ENCODE results near the gene ZNF268.

ZNF268 gene

DNA sequence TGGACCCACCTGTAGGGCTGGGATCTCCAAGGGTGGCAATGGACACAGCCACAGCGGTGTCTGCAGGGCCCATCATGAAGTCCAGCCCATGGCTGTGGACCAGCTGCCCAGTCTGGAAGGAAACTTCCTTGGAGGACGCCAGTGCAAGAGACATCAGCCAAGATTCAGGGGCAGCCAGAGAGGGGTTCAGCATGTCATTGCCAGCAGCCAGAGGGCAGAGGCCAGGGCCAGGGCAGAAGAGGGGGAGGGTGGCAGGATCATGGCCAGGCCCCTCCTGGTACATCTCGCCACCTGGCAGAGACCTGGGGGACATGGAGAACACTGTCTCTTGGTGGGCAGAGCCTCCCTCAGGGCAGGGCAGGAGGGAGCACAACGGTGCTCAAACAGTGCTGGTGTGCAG, 44.2 kb downstream of the ZNF268 start:
- H3K4me3 ChIP-seq (ENCODE audit: low read length), result no peak overlapping the region
- no peak for TF ChIP-seq CTCF (conservative IDR thresholded peaks at IDR 0.05; ENCODE audit: low read depth, low read length)
- no peak for DNase-seq (ENCODE audit: low read depth)

DNA sequence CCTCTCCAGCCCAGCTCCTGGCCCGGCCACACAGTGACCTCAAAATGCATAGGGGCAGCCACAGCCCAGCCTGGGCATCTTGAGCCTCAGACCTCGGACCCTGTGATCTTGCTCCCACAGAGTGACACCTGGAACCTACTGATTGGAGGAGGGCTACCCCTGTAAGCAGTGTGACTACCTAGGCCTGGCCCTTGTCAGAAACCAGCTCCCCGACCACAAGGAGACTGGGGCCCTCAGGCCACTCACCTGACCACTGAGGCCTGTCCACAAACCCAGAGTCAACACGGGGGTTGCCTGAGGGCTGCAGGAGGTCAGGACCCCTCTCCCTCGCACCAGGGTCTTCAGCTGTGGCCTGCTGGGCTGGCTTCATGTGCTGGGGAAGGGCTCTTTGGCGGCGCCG, 45.4 kb downstream of the ZNF268 start:
- no peak overlapping the region for H3K4me3 ChIP-seq (ENCODE audit: low read length)
- TF ChIP-seq CTCF (conservative IDR thresholded peaks at IDR 0.05; ENCODE audit: low read depth, low read length), result no peak
- DNase-seq (ENCODE audit: low read depth), result no peak

GRCh38 chr12:133227281-133227852, 46.1 kb downstream of the ZNF268 start:
- H3K4me3 ChIP-seq (ENCODE audit: low read length), result no peak overlapping the region
- no peak for DNase-seq (ENCODE audit: low read depth)
- TF ChIP-seq CTCF (conservative IDR thresholded peaks at IDR 0.05; ENCODE audit: low read depth, low read length), result no peak

- H3K4me3 ChIP-seq (ENCODE audit: low read length), result no peak overlapping the region
- no peak for TF ChIP-seq CTCF (conservative IDR thresholded peaks at IDR 0.05; ENCODE audit: low read depth, low read length)
- DNase-seq (ENCODE audit: low read depth), result no peak
Observed at GRCh38 chr12:133231001-133231400, 49.7 kb downstream of the ZNF268 start.

DNA sequence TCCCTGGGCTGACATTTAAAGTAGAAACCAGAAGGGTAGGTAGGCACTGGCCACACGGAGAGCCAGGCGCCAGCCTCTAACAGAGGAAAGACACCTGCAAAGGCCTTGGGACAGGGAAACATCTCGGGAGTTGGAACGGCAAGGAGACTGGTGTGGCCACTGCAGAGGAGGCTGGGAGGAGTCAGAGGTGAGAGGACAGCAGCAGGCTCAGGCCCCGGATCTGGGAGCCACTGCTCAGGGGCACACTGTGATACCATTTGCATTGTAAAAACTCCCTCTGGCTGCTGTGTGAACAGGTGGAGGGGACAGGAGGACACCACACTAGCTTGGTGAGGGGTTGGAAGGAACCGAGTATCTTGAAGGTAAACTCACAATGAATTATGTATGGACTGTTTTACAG, 51.7 kb downstream of the ZNF268 start:
- TF ChIP-seq CTCF (conservative IDR thresholded peaks at IDR 0.05; ENCODE audit: low read depth, low read length), result no peak
- DNase-seq (ENCODE audit: low read depth), result no peak
- no peak overlapping the region for H3K4me3 ChIP-seq (ENCODE audit: low read length)

GRCh38 chr12:133233993-133234564, 52.8 kb downstream of the ZNF268 start:
- no peak overlapping the region for H3K4me3 ChIP-seq (ENCODE audit: low read length)
- DNase-seq (ENCODE audit: low read depth), result no peak
- no peak for TF ChIP-seq CTCF (conservative IDR thresholded peaks at IDR 0.05; ENCODE audit: low read depth, low read length)

GRCh38 chr12:133234971-133235370, 53.7 kb downstream of the ZNF268 start:
- DNase-seq (ENCODE audit: low read depth), result no peak
- TF ChIP-seq CTCF (conservative IDR thresholded peaks at IDR 0.05; ENCODE audit: low read depth, low read length), result no peak
- no peak overlapping the region for H3K4me3 ChIP-seq (ENCODE audit: low read length)
